ENCODE measurements around the gene ERICH2. TPM values are rescaled to one million over a fixed set of nuclear protein-coding genes. Genes with fewer than 3 reads are reported as not detected.

The ERICH2 gene
- total RNA-seq, 1 experiment from 2014 or later = 0.74 TPM

DNA sequence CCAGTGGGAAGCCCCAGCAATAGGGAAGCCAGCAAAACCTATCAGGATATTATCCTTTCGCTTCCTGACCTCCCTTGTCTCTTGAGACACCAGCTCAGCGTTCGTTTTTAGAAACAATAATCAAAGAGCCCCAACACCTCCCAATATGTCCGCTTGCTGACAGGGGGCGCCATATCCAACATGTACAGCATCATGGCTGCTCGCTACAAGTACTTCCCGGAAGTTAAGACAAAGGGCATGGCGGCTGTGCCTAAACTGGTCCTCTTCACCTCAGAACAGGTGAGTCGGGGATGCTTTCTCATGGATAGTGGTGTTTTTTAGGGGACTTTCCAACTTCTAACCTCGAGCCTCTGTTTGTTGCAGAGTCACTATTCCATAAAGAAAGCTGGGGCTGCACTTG is 75.2 kb downstream of the ERICH2 start:
- in situ Hi-C loops (cut with HindIII; ENCODE audit: low pct_unique_long_range_greater_than_20kb, low sequenced_read_pairs) = no loop called here
- POLR2A ChIA-PET = no interaction called here
- BruUV-seq (replicated peaks) = no TSS peak

DNA sequence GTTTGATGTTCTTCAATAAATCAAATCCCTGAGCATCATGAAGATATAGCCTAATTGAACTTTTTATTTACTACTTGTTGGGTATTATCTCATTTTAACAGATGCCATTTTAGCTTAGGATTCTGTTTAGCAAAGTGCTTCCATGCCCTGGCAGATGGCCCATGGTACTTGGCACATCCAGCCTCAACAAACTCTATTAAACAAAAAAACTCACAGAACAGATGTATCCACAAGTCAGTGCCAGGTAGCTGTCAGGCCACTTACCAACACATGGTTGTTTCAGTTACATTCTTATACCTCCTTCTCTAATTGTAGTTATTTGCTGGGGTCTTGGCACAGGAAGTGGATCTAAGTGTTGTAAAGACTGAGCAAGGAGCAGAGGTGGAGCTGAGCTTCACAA is 76.1 kb downstream of the ERICH2 start:
- H3K27ac ChIP-seq (ENCODE audit: low read length) = no peak overlapping the region
- H3K4me1 ChIP-seq (ENCODE audit: control insufficient read depth, insufficient read depth, low read length) = no peaks in the 10 kb centered on the region; the same call in 1 of the 2 replicates
- ChIA-PET CTCF (no interaction called here), POLR2A (no interaction called here)
- in situ Hi-C loops (cut with HindIII; ENCODE audit: low pct_unique_long_range_greater_than_20kb, low sequenced_read_pairs) (no loop called here), intact Hi-C loops (cut with micrococcal nuclease; ENCODE audit: unreplicated experiment) (no loop called here)
- no peaks in the 10 kb centered on the region for H3K9me3 ChIP-seq (ENCODE audit: control insufficient read depth, insufficient read depth, low read depth, low read length)
- ATAC-seq (no peak), DNase-seq (ENCODE audit: low read depth, low spot score) (no peak)
- H3K4me3 ChIP-seq (ENCODE audit: low read depth in 2 of 2, low read length in 2 of 2) = no peak overlapping the region
- TF ChIP-seq, protein P1, sequence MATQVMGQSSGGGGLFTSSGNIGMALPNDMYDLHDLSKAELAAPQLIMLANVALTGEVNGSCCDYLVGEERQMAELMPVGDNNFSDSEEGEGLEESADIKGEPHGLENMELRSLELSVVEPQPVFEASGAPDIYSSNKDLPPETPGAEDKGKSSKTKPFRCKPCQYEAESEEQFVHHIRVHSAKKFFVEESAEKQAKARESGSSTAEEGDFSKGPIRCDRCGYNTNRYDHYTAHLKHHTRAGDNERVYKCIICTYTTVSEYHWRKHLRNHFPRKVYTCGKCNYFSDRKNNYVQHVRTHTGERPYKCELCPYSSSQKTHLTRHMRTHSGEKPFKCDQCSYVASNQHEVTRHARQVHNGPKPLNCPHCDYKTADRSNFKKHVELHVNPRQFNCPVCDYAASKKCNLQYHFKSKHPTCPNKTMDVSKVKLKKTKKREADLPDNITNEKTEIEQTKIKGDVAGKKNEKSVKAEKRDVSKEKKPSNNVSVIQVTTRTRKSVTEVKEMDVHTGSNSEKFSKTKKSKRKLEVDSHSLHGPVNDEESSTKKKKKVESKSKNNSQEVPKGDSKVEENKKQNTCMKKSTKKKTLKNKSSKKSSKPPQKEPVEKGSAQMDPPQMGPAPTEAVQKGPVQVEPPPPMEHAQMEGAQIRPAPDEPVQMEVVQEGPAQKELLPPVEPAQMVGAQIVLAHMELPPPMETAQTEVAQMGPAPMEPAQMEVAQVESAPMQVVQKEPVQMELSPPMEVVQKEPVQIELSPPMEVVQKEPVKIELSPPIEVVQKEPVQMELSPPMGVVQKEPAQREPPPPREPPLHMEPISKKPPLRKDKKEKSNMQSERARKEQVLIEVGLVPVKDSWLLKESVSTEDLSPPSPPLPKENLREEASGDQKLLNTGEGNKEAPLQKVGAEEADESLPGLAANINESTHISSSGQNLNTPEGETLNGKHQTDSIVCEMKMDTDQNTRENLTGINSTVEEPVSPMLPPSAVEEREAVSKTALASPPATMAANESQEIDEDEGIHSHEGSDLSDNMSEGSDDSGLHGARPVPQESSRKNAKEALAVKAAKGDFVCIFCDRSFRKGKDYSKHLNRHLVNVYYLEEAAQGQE (IDR thresholded peaks at IDR 0.05; ENCODE audit: insufficient read depth in 1 of 2, low read depth in 2 of 2, low read length in 1 of 2) = no peak
- TF ChIP-seq, protein P2, sequence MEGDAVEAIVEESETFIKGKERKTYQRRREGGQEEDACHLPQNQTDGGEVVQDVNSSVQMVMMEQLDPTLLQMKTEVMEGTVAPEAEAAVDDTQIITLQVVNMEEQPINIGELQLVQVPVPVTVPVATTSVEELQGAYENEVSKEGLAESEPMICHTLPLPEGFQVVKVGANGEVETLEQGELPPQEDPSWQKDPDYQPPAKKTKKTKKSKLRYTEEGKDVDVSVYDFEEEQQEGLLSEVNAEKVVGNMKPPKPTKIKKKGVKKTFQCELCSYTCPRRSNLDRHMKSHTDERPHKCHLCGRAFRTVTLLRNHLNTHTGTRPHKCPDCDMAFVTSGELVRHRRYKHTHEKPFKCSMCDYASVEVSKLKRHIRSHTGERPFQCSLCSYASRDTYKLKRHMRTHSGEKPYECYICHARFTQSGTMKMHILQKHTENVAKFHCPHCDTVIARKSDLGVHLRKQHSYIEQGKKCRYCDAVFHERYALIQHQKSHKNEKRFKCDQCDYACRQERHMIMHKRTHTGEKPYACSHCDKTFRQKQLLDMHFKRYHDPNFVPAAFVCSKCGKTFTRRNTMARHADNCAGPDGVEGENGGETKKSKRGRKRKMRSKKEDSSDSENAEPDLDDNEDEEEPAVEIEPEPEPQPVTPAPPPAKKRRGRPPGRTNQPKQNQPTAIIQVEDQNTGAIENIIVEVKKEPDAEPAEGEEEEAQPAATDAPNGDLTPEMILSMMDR (IDR thresholded peaks at IDR 0.05) = no peak
- TF ChIP-seq SIN3A (IDR thresholded peaks at IDR 0.05; ENCODE audit: borderline replicate concordance, insufficient read depth, low read depth, low read length) = no peak
- H3K36me3 ChIP-seq (ENCODE audit: control insufficient read depth, insufficient read depth, low read length) = no peaks in the 10 kb centered on the region; the same call in 1 of the 2 replicates
- H3K27me3 ChIP-seq (ENCODE audit: control insufficient read depth, insufficient read depth, low read length) = no peaks in the 10 kb centered on the region
- no TSS peak for BruUV-seq (replicated peaks)

More for the DNA sequence above, 75.2 kb downstream of the ERICH2 start:
- intact Hi-C loops (cut with micrococcal nuclease; ENCODE audit: unreplicated experiment) = no loop called here
- ATAC-seq = no peak
- no peaks in the 10 kb centered on the region; the same call in 1 of the 2 replicates for H3K4me1 ChIP-seq (ENCODE audit: control insufficient read depth, insufficient read depth, low read length)
- no peak for DNase-seq (ENCODE audit: low read depth, low spot score)
- CTCF ChIA-PET = interaction anchor here (0.6 to 0.7 kb wide), 2 partner anchors 28 to 83 kb away, joined by 3 to 4 read pairs; no protein-coding TSS in a partner anchor
- no peak overlapping the region for H3K4me3 ChIP-seq (ENCODE audit: low read depth in 2 of 2, low read length in 2 of 2)
- H3K27ac ChIP-seq (ENCODE audit: low read length) = no peak overlapping the region
- TF ChIP-seq, protein P2 (IDR thresholded peaks at IDR 0.05) = peak; percentile 66
- no peak for TF ChIP-seq SIN3A (IDR thresholded peaks at IDR 0.05; ENCODE audit: borderline replicate concordance, insufficient read depth, low read depth, low read length)
- no peaks in the 10 kb centered on the region for H3K9me3 ChIP-seq (ENCODE audit: control insufficient read depth, insufficient read depth, low read depth, low read length)
- no peaks in the 10 kb centered on the region for H3K27me3 ChIP-seq (ENCODE audit: control insufficient read depth, insufficient read depth, low read length)
- no peaks in the 10 kb centered on the region; the same call in 1 of the 2 replicates for H3K36me3 ChIP-seq (ENCODE audit: control insufficient read depth, insufficient read depth, low read length)

DNA sequence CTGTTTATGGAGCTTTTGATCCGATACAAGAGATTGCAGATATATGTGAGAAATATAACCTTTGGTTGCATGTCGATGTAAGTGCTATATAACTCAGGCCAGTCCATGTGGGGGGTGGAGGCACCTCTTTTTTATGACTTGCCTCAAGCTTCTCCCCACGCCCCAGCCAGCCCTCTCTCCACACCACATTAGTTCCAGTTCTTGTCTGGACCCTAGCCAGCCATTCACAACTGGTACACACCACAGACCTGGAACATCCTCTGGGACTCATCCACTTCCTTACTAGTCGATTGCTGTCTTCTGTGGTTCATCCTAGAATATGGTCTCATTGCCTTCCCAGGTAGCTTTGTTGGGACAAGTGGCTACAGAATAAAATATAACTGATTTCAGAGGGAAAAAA is 77.5 kb downstream of the ERICH2 start:
- in situ Hi-C loops (cut with HindIII; ENCODE audit: low pct_unique_long_range_greater_than_20kb, low sequenced_read_pairs) = no loop called here
- no peaks in the 10 kb centered on the region for H3K9me3 ChIP-seq (ENCODE audit: control insufficient read depth, insufficient read depth, low read depth, low read length)
- no peak overlapping the region for H3K4me3 ChIP-seq (ENCODE audit: low read depth in 2 of 2, low read length in 2 of 2)
- TF ChIP-seq POLR2AphosphoS5 (IDR thresholded peaks at IDR 0.05; ENCODE audit: low read depth, low read length) (no peak), TCF7L2 (IDR thresholded peaks at IDR 0.05; ENCODE audit: low read depth, low read length) (no peak), SIN3A (IDR thresholded peaks at IDR 0.05; ENCODE audit: borderline replicate concordance, insufficient read depth, low read depth, low read length) (no peak)
- TF ChIP-seq, protein P2 (IDR thresholded peaks at IDR 0.05) = no peak
- TF ChIP-seq, protein P1 (IDR thresholded peaks at IDR 0.05; ENCODE audit: insufficient read depth in 1 of 2, low read depth in 2 of 2, low read length in 1 of 2) = no peak
- intact Hi-C loops (cut with micrococcal nuclease; ENCODE audit: unreplicated experiment) = no loop called here
- no peak for ATAC-seq
- no peaks in the 10 kb centered on the region for H3K27me3 ChIP-seq (ENCODE audit: control insufficient read depth, insufficient read depth, low read length)
- CTCF ChIA-PET = no interaction called here
- no peak for DNase-seq (ENCODE audit: low read depth, low spot score)
- H3K36me3 ChIP-seq (ENCODE audit: control insufficient read depth, insufficient read depth, low read length) = no peaks in the 10 kb centered on the region; the same call in 1 of the 2 replicates
- POLR2A ChIA-PET = no interaction called here
- no peaks in the 10 kb centered on the region; the same call in 1 of the 2 replicates for H3K4me1 ChIP-seq (ENCODE audit: control insufficient read depth, insufficient read depth, low read length)
- no TSS peak for BruUV-seq (replicated peaks)
- no peak overlapping the region for H3K27ac ChIP-seq (ENCODE audit: low read length)
